Right lobe of liver (tissue), 4 donors: ENCODE results near the gene ZBTB45.

ENCODE experiments used
- POLR2A ChIP-seq: fragments of 450-650 bp; IDR thresholded peaks from one replicate; pipeline ENCODE4 v1.6.1; 2017; ENCODE audit warnings: antibody characterized with exemption, mild to moderate bottlenecking
- TF ChIP-seq, protein P1 (sequence below), 4 donors: fragments of 200-600 bp in 3 of 4; fragments of 450-650 bp in 1 of 4; IDR thresholded peaks; one replicate each; pipeline versions ENCODE4 v1.5.1 to v1.8.0; 2016 to 2022; ENCODE audit warnings: antibody characterized with exemption in 4 of 4, mild to moderate bottlenecking in 2 of 4
- donor health status: DM: no; HTN: no; CAD: no.
- donor health status: DM: no; HTN: no; CAD: no.
- donor health status: DM: no; HTN: yes; CAD: no.

DNA sequence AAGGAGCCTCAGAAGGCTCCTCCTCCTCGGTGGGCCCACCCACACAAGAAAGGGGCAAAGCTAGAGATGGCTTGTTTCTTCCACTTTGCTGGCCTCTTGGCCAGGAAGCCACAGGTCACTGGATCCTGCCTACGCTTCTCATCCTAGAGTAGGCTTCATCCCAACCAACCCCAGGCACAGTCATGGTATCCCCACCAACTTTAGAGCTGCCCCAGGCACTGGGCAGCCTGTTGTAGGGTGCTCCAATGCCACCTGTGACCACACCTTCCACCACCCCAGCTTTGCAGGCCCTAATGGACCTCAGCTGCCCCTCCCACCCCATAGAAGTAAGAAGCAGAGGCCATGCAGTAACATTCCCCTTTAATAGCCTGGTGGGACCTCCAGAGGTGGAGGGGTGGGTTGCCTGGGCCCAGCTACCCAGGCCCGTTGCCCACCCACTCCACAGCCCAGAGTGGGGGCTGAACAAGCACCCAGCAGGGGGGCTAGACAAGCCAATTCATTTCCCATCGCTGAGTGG, 35.8 kb upstream of the ZBTB45 start:
- TF ChIP-seq, protein P1, sequence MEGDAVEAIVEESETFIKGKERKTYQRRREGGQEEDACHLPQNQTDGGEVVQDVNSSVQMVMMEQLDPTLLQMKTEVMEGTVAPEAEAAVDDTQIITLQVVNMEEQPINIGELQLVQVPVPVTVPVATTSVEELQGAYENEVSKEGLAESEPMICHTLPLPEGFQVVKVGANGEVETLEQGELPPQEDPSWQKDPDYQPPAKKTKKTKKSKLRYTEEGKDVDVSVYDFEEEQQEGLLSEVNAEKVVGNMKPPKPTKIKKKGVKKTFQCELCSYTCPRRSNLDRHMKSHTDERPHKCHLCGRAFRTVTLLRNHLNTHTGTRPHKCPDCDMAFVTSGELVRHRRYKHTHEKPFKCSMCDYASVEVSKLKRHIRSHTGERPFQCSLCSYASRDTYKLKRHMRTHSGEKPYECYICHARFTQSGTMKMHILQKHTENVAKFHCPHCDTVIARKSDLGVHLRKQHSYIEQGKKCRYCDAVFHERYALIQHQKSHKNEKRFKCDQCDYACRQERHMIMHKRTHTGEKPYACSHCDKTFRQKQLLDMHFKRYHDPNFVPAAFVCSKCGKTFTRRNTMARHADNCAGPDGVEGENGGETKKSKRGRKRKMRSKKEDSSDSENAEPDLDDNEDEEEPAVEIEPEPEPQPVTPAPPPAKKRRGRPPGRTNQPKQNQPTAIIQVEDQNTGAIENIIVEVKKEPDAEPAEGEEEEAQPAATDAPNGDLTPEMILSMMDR (IDR thresholded peaks at IDR 0.05) = no peak
- no peak for TF ChIP-seq POLR2A
